PFSK-1 (cell line): ENCODE measurements around the gene PCLAF.

Source experiments
- POLR2AphosphoS5 ChIP-seq: IDR thresholded peaks from 2 replicates; pipeline ENCODE4 v1.6.1; 2012; ENCODE audit warnings: low read depth, mild to moderate bottlenecking, control low read depth, low read length, moderate library complexity
- SIN3A ChIP-seq: IDR thresholded peaks from 2 replicates; pipeline ENCODE4 v1.6.1; 2012; ENCODE audit warnings: mild to moderate bottlenecking, low read length, moderate library complexity, borderline replicate concordance; ENCODE audit not compliant: insufficient read depth

GRCh38 chr15:64383760-64384159 is 2.5 kb upstream of the PCLAF start:
- TF ChIP-seq SIN3A = no peak
- no peak for TF ChIP-seq POLR2AphosphoS5
